ENCODE data around the gene ZNF787. TPM values are rescaled to one million over a fixed set of nuclear protein-coding genes. Genes with fewer than 3 reads are reported as not detected.

The ZNF787 gene
- total and polyA plus RNA-seq, 2 of the 8 experiments (the other 6 are each of a cell fraction or from before 2014, with no cell fraction given) = 19.7 to 56.0 TPM

GRCh38 chr19:56123266-56123891 is 2.3 kb upstream of the ZNF787 start:
- POLR2A ChIA-PET (ENCODE audit: partially characterized antibody) = interaction anchor here (0.6 to 7.0 kb wide), 2 partner anchors 16 to 1720 kb away, joined by 3 to 51 read pairs; no protein-coding TSS in a partner anchor
- H2BK15ac ChIP-seq (ENCODE audit: low read length) = 0 out of 2 replicates have a peak overlapping the region, but pooled peaks have one; percentile 90
- H3K4me2 ChIP-seq (ENCODE audit: insufficient read depth in 1 of 2, low read depth in 2 of 2, low read length in 2 of 2) = no peak overlapping the region
- 96% methylated on average over 16 of the region's 16 CpGs; no CpG with 5 or more reads in 1 of the 2 experiments for WGBS, 2 experiments (ENCODE audit: extremely low coverage in 1 of 2, insufficient coverage in 1 of 2, insufficient read length in 1 of 2, insufficient replicate concordance in 2 of 2, low coverage in 1 of 2, low lambda C conversion rate in 2 of 2, missing lambda C conversion rate in 1 of 2)
- peaks cover 8% of the 10 kb centered on the region for H3K23me2 ChIP-seq (ENCODE audit: low read depth, low read length)
- no peak overlapping the region for H4K91ac ChIP-seq (replicated peaks; ENCODE audit: insufficient read length, low read length)
- no peak overlapping the region for H2BK20ac ChIP-seq (ENCODE audit: low read length)
- H4K8ac ChIP-seq (ENCODE audit: extremely low read depth, insufficient read depth, low read length) = no peak overlapping the region
- no peak overlapping the region for H3K9ac ChIP-seq (replicated peaks in 1 of 4; ENCODE audit: extremely low read depth in 1 of 4, low read depth in 3 of 4, low read length in 3 of 4)
- peaks cover 0 to 16% (median 12%) of the 10 kb centered on the region in 4 experiments; a peak in 6 of 7 replicates for H3K4me1 ChIP-seq (replicated peaks in 1 of 4; ENCODE audit: control insufficient read depth in 3 of 4, insufficient read depth in 4 of 4, low read length in 3 of 4)
- 0 out of 2 replicates have a peak overlapping the region, but pooled peaks have one; percentile 18 for H2AFZ ChIP-seq (ENCODE audit: low read length)
- no peak overlapping the region for H3K14ac ChIP-seq (ENCODE audit: insufficient read length)
- 0 out of 8 replicates have a peak, but pooled peaks cover 0 to 3% (median 0%) of the 10 kb centered on the region in 4 experiments for H3K36me3 ChIP-seq (ENCODE audit: control insufficient read depth in 2 of 4, insufficient read depth in 4 of 4, low read length in 3 of 4)
- H3K9me3 ChIP-seq (ENCODE audit: insufficient read depth in 2 of 2, low read depth in 1 of 2, low read length in 1 of 2) = no peaks in the 10 kb centered on the region
- no peaks in the 10 kb centered on the region; a peak in 1 of 7 replicates for H3K27me3 ChIP-seq (replicated peaks in 1 of 4; ENCODE audit: control insufficient read depth in 3 of 4, extremely low read depth in 1 of 4, insufficient read depth in 3 of 4, low read length in 3 of 4)
- no peak overlapping the region for H3K4ac ChIP-seq (replicated peaks; ENCODE audit: insufficient read length, low read depth, low read length)
- H3K4me3 ChIP-seq (ENCODE audit: extremely low read depth in 1 of 4, insufficient read depth in 2 of 4, low read depth in 3 of 4, low read length in 4 of 4) = no peak overlapping the region
- DNase-seq (ENCODE audit: low read depth in 1 of 2, low spot score in 2 of 2) = no peak
- H4K5ac ChIP-seq (ENCODE audit: insufficient read length, low read depth, low read length) = no peak overlapping the region
- H2BK12ac ChIP-seq (ENCODE audit: low read depth, low read length) = no peak overlapping the region
- no peak overlapping the region for H2AK5ac ChIP-seq (ENCODE audit: low read depth, low read length)
- CTCF ChIA-PET (ENCODE audit: partially characterized antibody) = interaction anchor here (0.7 to 2.2 kb wide), 4 partner anchors 13 to 47 kb away, joined by 3 to 8 read pairs (median 4); no protein-coding TSS in a partner anchor
- no peak overlapping the region for H3K56ac ChIP-seq (replicated peaks; ENCODE audit: insufficient read length, low read depth, low read length)
- peaks cover 4% of the 10 kb centered on the region in 2 experiments for H4K20me1 ChIP-seq (replicated peaks in 1 of 2; ENCODE audit: control insufficient read depth in 1 of 2, insufficient read depth in 2 of 2, low read length in 2 of 2)
- H3K23ac ChIP-seq (ENCODE audit: insufficient read length) = no peak overlapping the region
- FAIRE-seq = no peak
- H3K18ac ChIP-seq (ENCODE audit: extremely low read depth, low read length) = no peak overlapping the region
- no peak overlapping the region for H2BK5ac ChIP-seq (ENCODE audit: low read depth, low read length)
- H3K79me2 ChIP-seq (ENCODE audit: control insufficient read depth in 1 of 2, insufficient read depth in 2 of 2, low read length in 2 of 2) = peaks cover 18 to 22% of the 10 kb centered on the region in 2 experiments
- H2BK120ac ChIP-seq (replicated peaks; ENCODE audit: low read depth, low read length) = no peak overlapping the region
- H3K27ac ChIP-seq (ENCODE audit: low read depth, low read length) = no peak overlapping the region
- H3K79me1 ChIP-seq (ENCODE audit: low read depth, low read length) = no peaks in the 10 kb centered on the region; the same call in 1 of the 2 replicates
- TF ChIP-seq RXRA (IDR thresholded peaks at IDR 0.05; ENCODE audit: insufficient read depth, low read depth, low read length) (no peak), SIN3A (conservative IDR thresholded peaks at IDR 0.05 in 1 of 2, IDR thresholded peaks at IDR 0.05 in 1 of 2; ENCODE audit: low read depth in 1 of 2, low read length in 2 of 2) (no peak), SUZ12 (IDR thresholded peaks at IDR 0.05; ENCODE audit: low read length) (no peak), MAX (IDR thresholded peaks at IDR 0.05) (no peak), HDAC2 (IDR thresholded peaks at IDR 0.05; ENCODE audit: borderline replicate concordance in 1 of 2, low read depth in 2 of 2, low read length in 2 of 2) (no peak), SP4 (IDR thresholded peaks at IDR 0.05; ENCODE audit: low read length) (no peak), FOSL1 (IDR thresholded peaks at IDR 0.05; ENCODE audit: insufficient read depth, low read depth, low read length) (no peak), CTCF (IDR thresholded peaks at IDR 0.05; ENCODE audit: control extremely low read depth in 1 of 3, insufficient read depth in 1 of 3, low read depth in 1 of 3, low read length in 3 of 3) (no peak)

Data from H1 (cell line).